ENCODE measurements around the gene PCED1B. TPM values are rescaled to one million over a fixed set of nuclear protein-coding genes. Genes with fewer than 3 reads are reported as not detected.

PCED1B gene
- total and polyA plus RNA-seq, 2 donors from 2014 or later, result 2.8 to 9.2 TPM

DNA sequence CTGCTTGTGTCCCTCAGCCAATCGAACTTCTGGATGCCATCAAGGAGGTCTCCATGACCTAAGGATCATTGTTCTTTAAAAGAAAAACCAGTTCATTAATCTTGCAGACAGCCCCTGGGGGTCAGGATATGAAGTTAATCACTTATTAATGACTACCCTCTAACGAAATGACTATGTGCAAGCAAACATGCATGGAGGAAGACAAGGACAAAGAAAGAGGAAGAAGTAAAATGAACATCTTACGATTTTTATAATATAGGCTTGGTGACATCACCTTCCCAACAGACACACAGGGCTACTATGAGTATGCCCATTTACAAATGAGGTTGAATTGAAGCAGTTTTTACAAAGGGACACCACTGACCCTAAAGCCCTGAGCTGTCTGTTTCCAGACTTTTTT lies 111.5 kb downstream of the PCED1B start:
- no peak overlapping the region for H3K27ac ChIP-seq (ENCODE audit: low read depth in 2 of 2, low read length in 2 of 2)
- FAIRE-seq (no peak), DNase-seq (no peak)
- H3K4me1 ChIP-seq (ENCODE audit: control insufficient read depth in 2 of 3, insufficient read depth in 2 of 3, low read depth in 1 of 3, low read length in 3 of 3), result no peaks in the 10 kb centered on the region
- no peaks in the 10 kb centered on the region for H3K9me3 ChIP-seq (ENCODE audit: control insufficient read depth in 2 of 3, insufficient read depth in 1 of 3, low read length in 3 of 3)
- intact Hi-C loops (cut with DNase I), result no loop called here
- no peaks in the 10 kb centered on the region for H3K27me3 ChIP-seq (ENCODE audit: control insufficient read depth, insufficient read depth, low read length)
- no peaks in the 10 kb centered on the region for H3K36me3 ChIP-seq (ENCODE audit: control insufficient read depth in 2 of 3, insufficient read depth in 3 of 3, low read length in 3 of 3)
- H3K4me3 ChIP-seq (ENCODE audit: low read length in 3 of 3), result no peak overlapping the region
- TF ChIP-seq, protein P1, sequence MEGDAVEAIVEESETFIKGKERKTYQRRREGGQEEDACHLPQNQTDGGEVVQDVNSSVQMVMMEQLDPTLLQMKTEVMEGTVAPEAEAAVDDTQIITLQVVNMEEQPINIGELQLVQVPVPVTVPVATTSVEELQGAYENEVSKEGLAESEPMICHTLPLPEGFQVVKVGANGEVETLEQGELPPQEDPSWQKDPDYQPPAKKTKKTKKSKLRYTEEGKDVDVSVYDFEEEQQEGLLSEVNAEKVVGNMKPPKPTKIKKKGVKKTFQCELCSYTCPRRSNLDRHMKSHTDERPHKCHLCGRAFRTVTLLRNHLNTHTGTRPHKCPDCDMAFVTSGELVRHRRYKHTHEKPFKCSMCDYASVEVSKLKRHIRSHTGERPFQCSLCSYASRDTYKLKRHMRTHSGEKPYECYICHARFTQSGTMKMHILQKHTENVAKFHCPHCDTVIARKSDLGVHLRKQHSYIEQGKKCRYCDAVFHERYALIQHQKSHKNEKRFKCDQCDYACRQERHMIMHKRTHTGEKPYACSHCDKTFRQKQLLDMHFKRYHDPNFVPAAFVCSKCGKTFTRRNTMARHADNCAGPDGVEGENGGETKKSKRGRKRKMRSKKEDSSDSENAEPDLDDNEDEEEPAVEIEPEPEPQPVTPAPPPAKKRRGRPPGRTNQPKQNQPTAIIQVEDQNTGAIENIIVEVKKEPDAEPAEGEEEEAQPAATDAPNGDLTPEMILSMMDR (IDR thresholded peaks at IDR 0.05; ENCODE audit: borderline replicate concordance, extremely low read depth, insufficient read depth), result no peak
- H3K9ac ChIP-seq (ENCODE audit: low read length in 3 of 3), result no peak overlapping the region

DNA sequence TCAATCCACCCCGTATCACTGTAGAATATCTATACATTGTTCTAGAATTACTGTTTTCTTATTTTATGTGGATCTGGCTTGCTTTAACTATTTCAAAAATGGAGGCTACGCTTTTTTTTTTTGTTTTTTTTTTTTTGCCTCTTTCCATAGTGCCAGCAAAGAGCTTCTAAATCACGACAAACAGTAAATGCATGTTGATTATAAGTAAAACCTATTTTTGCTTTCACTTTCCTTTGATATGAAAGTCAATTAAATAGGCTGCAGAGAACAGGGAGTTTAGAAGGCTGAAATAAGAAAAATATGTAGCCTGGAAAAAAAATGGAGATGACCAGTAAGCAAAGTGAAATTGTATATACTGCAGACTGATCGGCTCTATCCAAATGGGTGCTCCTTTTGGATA lies 112.6 kb downstream of the PCED1B start:
- Histone ChIP-seq H3K9ac (ENCODE audit: low read length in 3 of 3) (no peak overlapping the region), H3K36me3 (ENCODE audit: control insufficient read depth in 2 of 3, insufficient read depth in 3 of 3, low read length in 3 of 3) (no peaks in the 10 kb centered on the region), H3K9me3 (ENCODE audit: control insufficient read depth in 2 of 3, insufficient read depth in 1 of 3, low read length in 3 of 3) (no peaks in the 10 kb centered on the region), H3K27me3 (ENCODE audit: control insufficient read depth, insufficient read depth, low read length) (no peaks in the 10 kb centered on the region), H3K4me3 (ENCODE audit: low read length in 3 of 3) (no peak overlapping the region), H3K27ac (ENCODE audit: low read depth in 2 of 2, low read length in 2 of 2) (no peak overlapping the region), H3K4me1 (ENCODE audit: control insufficient read depth in 2 of 3, insufficient read depth in 2 of 3, low read depth in 1 of 3, low read length in 3 of 3) (no peaks in the 10 kb centered on the region)
- TF ChIP-seq, protein P1 (IDR thresholded peaks at IDR 0.05; ENCODE audit: borderline replicate concordance, extremely low read depth, insufficient read depth), result no peak
- no peak for DNase-seq
- intact Hi-C loops (cut with DNase I), result no loop called here
- FAIRE-seq, result no peak

DNA sequence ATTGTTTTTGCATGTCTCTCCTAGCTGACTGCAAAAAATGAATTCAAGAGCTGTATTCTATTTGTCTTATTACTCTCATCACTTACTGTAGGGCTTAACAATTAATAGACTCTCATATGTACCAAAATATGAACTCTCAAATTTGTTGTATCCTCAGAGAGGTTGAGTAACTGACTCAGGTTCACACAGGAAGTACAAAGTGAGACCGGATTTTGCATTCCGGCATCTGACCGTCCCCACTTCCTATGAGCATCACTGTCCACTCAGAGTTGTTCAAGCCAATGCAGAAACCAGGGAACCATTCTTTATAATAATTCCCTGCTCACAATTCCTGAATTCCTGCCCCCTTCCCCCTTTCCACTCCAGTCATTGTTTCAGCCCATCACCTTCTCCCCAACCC lies 113.6 kb downstream of the PCED1B start:
- no peak overlapping the region for H3K27ac ChIP-seq (ENCODE audit: low read depth in 2 of 2, low read length in 2 of 2)
- TF ChIP-seq, protein P1 (IDR thresholded peaks at IDR 0.05; ENCODE audit: borderline replicate concordance, extremely low read depth, insufficient read depth), result no peak
- FAIRE-seq, result no peak
- no peaks in the 10 kb centered on the region for H3K27me3 ChIP-seq (ENCODE audit: control insufficient read depth, insufficient read depth, low read length)
- no peaks in the 10 kb centered on the region for H3K4me1 ChIP-seq (ENCODE audit: control insufficient read depth in 2 of 3, insufficient read depth in 2 of 3, low read depth in 1 of 3, low read length in 3 of 3)
- H3K4me3 ChIP-seq (ENCODE audit: low read length in 3 of 3), result no peak overlapping the region
- H3K9me3 ChIP-seq (ENCODE audit: control insufficient read depth in 2 of 3, insufficient read depth in 1 of 3, low read length in 3 of 3), result no peaks in the 10 kb centered on the region
- H3K36me3 ChIP-seq (ENCODE audit: control insufficient read depth in 2 of 3, insufficient read depth in 3 of 3, low read length in 3 of 3), result no peaks in the 10 kb centered on the region
- no peak overlapping the region for H3K9ac ChIP-seq (ENCODE audit: low read length in 3 of 3)
- intact Hi-C loops (cut with DNase I), result no loop called here
- DNase-seq, result no peak

DNA sequence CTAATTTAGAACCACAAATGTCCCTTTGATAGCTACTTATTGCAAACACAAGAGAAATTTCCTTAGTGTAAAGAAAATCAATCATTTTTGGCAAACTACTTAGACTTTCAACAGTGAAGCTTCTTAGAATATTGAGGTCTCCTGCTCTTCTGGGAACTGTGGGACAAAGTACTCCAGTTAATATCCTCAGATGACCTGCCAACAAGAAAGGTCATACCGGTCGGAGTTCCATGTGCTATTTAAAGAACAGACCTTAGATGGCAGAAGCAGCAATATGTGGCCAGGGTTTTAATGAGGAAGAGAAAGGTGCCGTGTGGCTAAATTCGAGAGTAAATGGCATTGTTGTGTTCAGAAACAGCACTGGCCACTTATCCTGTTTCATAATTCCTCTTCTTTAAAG lies 115.1 kb downstream of the PCED1B start:
- intact Hi-C loops (cut with DNase I), result no loop called here
- Histone ChIP-seq H3K27me3 (ENCODE audit: control insufficient read depth, insufficient read depth, low read length) (no peaks in the 10 kb centered on the region), H3K4me3 (ENCODE audit: low read length in 3 of 3) (no peak overlapping the region), H3K9me3 (ENCODE audit: control insufficient read depth in 2 of 3, insufficient read depth in 1 of 3, low read length in 3 of 3) (no peaks in the 10 kb centered on the region), H3K9ac (ENCODE audit: low read length in 3 of 3) (no peak overlapping the region), H3K4me1 (ENCODE audit: control insufficient read depth in 2 of 3, insufficient read depth in 2 of 3, low read depth in 1 of 3, low read length in 3 of 3) (no peaks in the 10 kb centered on the region), H3K36me3 (ENCODE audit: control insufficient read depth in 2 of 3, insufficient read depth in 3 of 3, low read length in 3 of 3) (no peaks in the 10 kb centered on the region), H3K27ac (ENCODE audit: low read depth in 2 of 2, low read length in 2 of 2) (no peak overlapping the region)
- peak in 1 of 5 donors; percentile 14 for DNase-seq
- no peak for FAIRE-seq
- TF ChIP-seq, protein P1 (IDR thresholded peaks at IDR 0.05; ENCODE audit: borderline replicate concordance, extremely low read depth, insufficient read depth), result no peak
